Fibroblast of lung (primary cell): Measurements from ENCODE around the gene AGAP1. TPM values are rescaled to one million over a fixed set of nuclear protein-coding genes. Genes with fewer than 3 reads are reported as not detected.

Source experiments
- DNase-seq, 2 donors: peaks; one replicate each; pipeline versions ENCODE4 v3.0.0 to v3.0.0-alpha.2; 2010; ENCODE audit warnings: low read depth in 2 of 2
- H2AFZ ChIP-seq: 2 replicates; pipeline ENCODE4 v1.5.1; 2012; ENCODE audit warnings: low read length, control low read depth, inconsistent platforms
- H3K27ac ChIP-seq: 2 replicates; pipeline ENCODE4 v1.5.1; 2011; ENCODE audit warnings: low read length, control low read depth; ENCODE audit not compliant: insufficient read depth
- H3K27me3 ChIP-seq: 2 replicates; pipeline ENCODE4 v1.5.1; 2011; ENCODE audit warnings: mild to moderate bottlenecking, low read length; ENCODE audit not compliant: control insufficient read depth, insufficient read depth
- H3K36me3 ChIP-seq: 2 replicates; pipeline ENCODE4 v1.5.1; 2011; ENCODE audit warnings: low read length; ENCODE audit not compliant: control insufficient read depth, insufficient read depth
- H3K4me1 ChIP-seq: 2 replicates; pipeline ENCODE4 v1.5.1; 2011; ENCODE audit warnings: low read length; ENCODE audit not compliant: control insufficient read depth, insufficient read depth; ENCODE audit errors: extremely low read depth
- H3K4me2 ChIP-seq: 2 replicates; pipeline ENCODE4 v1.5.1; 2011; ENCODE audit warnings: low read length, control low read depth; ENCODE audit not compliant: insufficient read depth; ENCODE audit errors: extremely low read depth
- H3K4me3 ChIP-seq, 4 experiments: fragments of 200-600 bp in 1 of 4; sonication (generic) in 1 of 4; replicated peaks in 1 of 4; 2 replicates each; pipeline ENCODE4 v1.5.1; 2011 to 2016; ENCODE audit warnings: low read length in 4 of 4, low read depth in 3 of 4, mild to moderate bottlenecking in 3 of 4, control low read depth in 2 of 4, inconsistent platforms in 1 of 4, mixed read lengths in 1 of 4; ENCODE audit not compliant: insufficient read depth in 1 of 4; ENCODE audit errors: control extremely low read depth in 1 of 4
- H3K79me2 ChIP-seq: 2 replicates; pipeline ENCODE4 v1.5.1; 2012; ENCODE audit warnings: mild to moderate bottlenecking, low read length, inconsistent platforms; ENCODE audit not compliant: control insufficient read depth, insufficient read depth
- H3K9ac ChIP-seq: 2 replicates; pipeline ENCODE4 v1.5.1; 2011; ENCODE audit warnings: mild to moderate bottlenecking, low read length, control low read depth; ENCODE audit not compliant: insufficient read depth
- H3K9me3 ChIP-seq: 2 replicates; pipeline ENCODE4 v1.5.1; 2012; ENCODE audit warnings: low read depth, low read length; ENCODE audit not compliant: control insufficient read depth, insufficient read depth
- H4K20me1 ChIP-seq: 2 replicates; pipeline ENCODE4 v1.5.1; 2011; ENCODE audit warnings: low read length; ENCODE audit not compliant: control insufficient read depth, insufficient read depth; ENCODE audit errors: extremely low read depth
- CTCF ChIP-seq, 2 donors: IDR thresholded peaks in 1 of 2; conservative IDR thresholded peaks in 1 of 2; 1 replicate in 1 of 2; 2 replicates in 1 of 2; pipeline ENCODE4 v1.5.1; 2011 to 2012; ENCODE audit warnings: low read length in 2 of 2, control low read depth in 1 of 2, inconsistent platforms in 1 of 2, low read depth in 1 of 2, mild to moderate bottlenecking in 1 of 2
- EZH2 ChIP-seq: IDR thresholded peaks from 2 replicates; pipeline ENCODE4 v1.5.1; 2012; ENCODE audit warnings: low read length, control low read depth, mild to moderate bottlenecking; ENCODE audit errors: missing control alignments
- polyA plus RNA-seq, 2 donors: library from polyadenylated mRNA; depleted of rRNA in 1 of 2; stranded (reverse) in 1 of 2; unstranded in 1 of 2; fragments of >200 nt; gene quantifications; 2 replicates each; pipeline ENCODE4 v1.2.1, GENCODE V29; 2011 to 2012; ENCODE audit warnings: missing spikeins in 1 of 2
- total RNA-seq: library from RNA; depleted of rRNA; stranded (reverse); fragments of >200 nt; gene quantifications from 2 replicates; pipeline ENCODE4 v1.2.1, GENCODE V29; 2014

Gene AGAP1
- total and polyA plus RNA-seq, 2 donors (not counting 1 experiment from before 2014, with no cell fraction given), result 10.6 to 14.0 TPM

- Histone ChIP-seq H3K27ac (no peak overlapping the region), H4K20me1 (no peaks in the 10 kb centered on the region), H3K9me3 (no peaks in the 10 kb centered on the region), H3K4me1 (no peaks in the 10 kb centered on the region), H3K36me3 (no peaks in the 10 kb centered on the region), H3K9ac (no peak overlapping the region), H3K4me2 (no peak overlapping the region), H3K27me3 (no peaks in the 10 kb centered on the region), H2AFZ (no peak overlapping the region), H3K79me2 (peaks cover 2% of the 10 kb centered on the region), H3K4me3 (no peak overlapping the region)
- no peak for TF ChIP-seq CTCF (conservative IDR thresholded peaks at IDR 0.05 in 1 of 2, IDR thresholded peaks at IDR 0.05 in 1 of 2; ENCODE audit: low read depth in 1 of 2, low read length in 2 of 2)
- TF ChIP-seq EZH2, result no peak
- DNase-seq, result no peak
Measured at GRCh38 chr2:235596272-235596671, 102.4 kb downstream of the AGAP1 start.

GRCh38 chr2:235597081-235597615 is 103.3 kb downstream of the AGAP1 start:
- peaks cover 2% of the 10 kb centered on the region for H3K79me2 ChIP-seq
- H3K27me3 ChIP-seq, result no peaks in the 10 kb centered on the region
- H4K20me1 ChIP-seq, result no peaks in the 10 kb centered on the region
- no peaks in the 10 kb centered on the region for H3K36me3 ChIP-seq
- H3K4me3 ChIP-seq, result no peak overlapping the region
- H2AFZ ChIP-seq, result no peak overlapping the region
- no peak overlapping the region for H3K9ac ChIP-seq
- no peaks in the 10 kb centered on the region for H3K9me3 ChIP-seq
- no peaks in the 10 kb centered on the region for H3K4me1 ChIP-seq
- TF ChIP-seq CTCF (conservative IDR thresholded peaks at IDR 0.05 in 1 of 2, IDR thresholded peaks at IDR 0.05 in 1 of 2; ENCODE audit: low read depth in 1 of 2, low read length in 2 of 2) (no peak), EZH2 (no peak)
- H3K27ac ChIP-seq, result no peak overlapping the region
- H3K4me2 ChIP-seq, result no peak overlapping the region
- DNase-seq, result no peak

GRCh38 chr2:235598026-235598425 is 104.2 kb downstream of the AGAP1 start:
- DNase-seq, result no peak
- no peaks in the 10 kb centered on the region for H3K9me3 ChIP-seq
- peaks cover 2% of the 10 kb centered on the region for H3K79me2 ChIP-seq
- H3K4me3 ChIP-seq, result no peak overlapping the region
- TF ChIP-seq CTCF (conservative IDR thresholded peaks at IDR 0.05 in 1 of 2, IDR thresholded peaks at IDR 0.05 in 1 of 2; ENCODE audit: low read depth in 1 of 2, low read length in 2 of 2) (no peak), EZH2 (no peak)
- no peak overlapping the region for H3K4me2 ChIP-seq
- no peaks in the 10 kb centered on the region for H3K27me3 ChIP-seq
- no peaks in the 10 kb centered on the region for H4K20me1 ChIP-seq
- H3K4me1 ChIP-seq, result no peaks in the 10 kb centered on the region
- H3K9ac ChIP-seq, result no peak overlapping the region
- no peaks in the 10 kb centered on the region for H3K36me3 ChIP-seq
- H2AFZ ChIP-seq, result no peak overlapping the region
- no peak overlapping the region for H3K27ac ChIP-seq
